ENCODE measurements around the gene HSD17B14. TPM values are rescaled to one million over a fixed set of nuclear protein-coding genes. Genes with fewer than 3 reads are reported as not detected.

The HSD17B14 gene
- total and polyA plus RNA-seq, 2 of the 8 experiments (the other 6 are each of a cell fraction or from before 2014, with no cell fraction given): 8.4 to 25.5 TPM

- CTCF ChIA-PET (ENCODE audit: partially characterized antibody): interaction anchor here (0.8 to 3.5 kb wide), 9 partner anchors 8 to 139 kb away, joined by 3 to 15 read pairs (median 3); no protein-coding TSS in a partner anchor
Observed at GRCh38 chr19:48852292-48852691, 16.0 kb upstream of the HSD17B14 start.

More at GRCh38 chr19:48852292-48852691, 16.0 kb upstream of the HSD17B14 start:
- no peaks in the 10 kb centered on the region for H3K79me2 ChIP-seq (ENCODE audit: control insufficient read depth in 1 of 2, insufficient read depth in 2 of 2, low read length in 2 of 2)
- 91% methylated on average over 4 of the region's 4 CpGs; no CpG with 5 or more reads in 1 of the 2 experiments for WGBS, 2 experiments (ENCODE audit: extremely low coverage in 1 of 2, insufficient coverage in 1 of 2, insufficient read length in 1 of 2, insufficient replicate concordance in 2 of 2, low coverage in 1 of 2, low lambda C conversion rate in 2 of 2, missing lambda C conversion rate in 1 of 2)
- no peaks in the 10 kb centered on the region for H3K27me3 ChIP-seq (replicated peaks in 1 of 4; ENCODE audit: control insufficient read depth in 3 of 4, extremely low read depth in 1 of 4, insufficient read depth in 3 of 4, low read length in 3 of 4)
- H2BK120ac ChIP-seq (replicated peaks; ENCODE audit: low read depth, low read length): no peak overlapping the region
- FAIRE-seq: no peak
- peaks cover 0 to 1% of the 10 kb centered on the region in 2 experiments for H4K20me1 ChIP-seq (replicated peaks in 1 of 2; ENCODE audit: control insufficient read depth in 1 of 2, insufficient read depth in 2 of 2, low read length in 2 of 2)
- H2BK5ac ChIP-seq (ENCODE audit: low read depth, low read length): no peak overlapping the region
- no peaks in the 10 kb centered on the region for H3K23me2 ChIP-seq (ENCODE audit: low read depth, low read length)
- no peaks in the 10 kb centered on the region for H3K9me3 ChIP-seq (ENCODE audit: insufficient read depth in 2 of 2, low read depth in 1 of 2, low read length in 1 of 2)
- POLR2A ChIA-PET (ENCODE audit: partially characterized antibody): interaction anchor here (1.1 to 8.0 kb wide), 3 partner anchors 10 to 106 kb away, joined by 3 to 40 read pairs (median 8); partner anchors contain the start of genes IZUMO1 and PPP1R15A
- H2BK20ac ChIP-seq (ENCODE audit: low read length): no peak overlapping the region
- no peak overlapping the region for H3K27ac ChIP-seq (ENCODE audit: low read depth, low read length)
- H4K91ac ChIP-seq (replicated peaks; ENCODE audit: insufficient read length, low read length): no peak overlapping the region
- H4K8ac ChIP-seq (ENCODE audit: extremely low read depth, insufficient read depth, low read length): no peak overlapping the region
- TF ChIP-seq PHF8 (conservative IDR thresholded peaks at IDR 0.05; ENCODE audit: low read depth, low read length) (no peak), SRF (IDR thresholded peaks at IDR 0.05; ENCODE audit: low read depth, low read length) (no peak), SIX5 (IDR thresholded peaks at IDR 0.05; ENCODE audit: low read depth, low read length) (peak; percentile 39), CBX5 (IDR thresholded peaks at IDR 0.05; ENCODE audit: low read depth, low read length) (no peak)
- peaks cover 0 to 6% (median 2%) of the 10 kb centered on the region in 4 experiments; a peak in 3 of 8 replicates for H3K36me3 ChIP-seq (ENCODE audit: control insufficient read depth in 2 of 4, insufficient read depth in 4 of 4, low read length in 3 of 4)
- no peak for DNase-seq (ENCODE audit: low read depth in 1 of 2, low spot score in 2 of 2)
- no peak overlapping the region for H2BK15ac ChIP-seq (ENCODE audit: low read length)
- H2AK5ac ChIP-seq (ENCODE audit: low read depth, low read length): no peak overlapping the region
- H3K4ac ChIP-seq (replicated peaks; ENCODE audit: insufficient read length, low read depth, low read length): no peak overlapping the region
- no peak overlapping the region for H3K4me3 ChIP-seq (ENCODE audit: extremely low read depth in 1 of 4, insufficient read depth in 2 of 4, low read depth in 3 of 4, low read length in 4 of 4)
- no peak overlapping the region for H2BK12ac ChIP-seq (ENCODE audit: low read depth, low read length)
- H3K18ac ChIP-seq (ENCODE audit: extremely low read depth, low read length): no peak overlapping the region
- H3K4me2 ChIP-seq (ENCODE audit: insufficient read depth in 1 of 2, low read depth in 2 of 2, low read length in 2 of 2): no peak overlapping the region
- no peak overlapping the region for H3K14ac ChIP-seq (ENCODE audit: insufficient read length)
- no peak overlapping the region for H3K23ac ChIP-seq (ENCODE audit: insufficient read length)
- no peaks in the 10 kb centered on the region for H3K4me1 ChIP-seq (replicated peaks in 1 of 4; ENCODE audit: control insufficient read depth in 3 of 4, insufficient read depth in 4 of 4, low read length in 3 of 4)
- no peak overlapping the region for H2AFZ ChIP-seq (ENCODE audit: low read length)
- H3K9ac ChIP-seq (replicated peaks in 1 of 4; ENCODE audit: extremely low read depth in 1 of 4, low read depth in 3 of 4, low read length in 3 of 4): no peak overlapping the region
- H3K56ac ChIP-seq (replicated peaks; ENCODE audit: insufficient read length, low read depth, low read length): no peak overlapping the region
- no peaks in the 10 kb centered on the region for H3K79me1 ChIP-seq (ENCODE audit: low read depth, low read length)
- H4K5ac ChIP-seq (ENCODE audit: insufficient read length, low read depth, low read length): no peak overlapping the region

All from H1 (cell line).